Mesenchymal stem cell (in vitro differentiated cells and primary cell): Measurements from ENCODE around the gene HDLBP. TPM values are rescaled to one million over a fixed set of nuclear protein-coding genes. Genes with fewer than 3 reads are reported as not detected.

Source experiments
- DNase-seq: peaks from one replicate; pipeline ENCODE4 v3.0.0-alpha.2; 2013
- H2AFZ ChIP-seq: one replicate; pipeline ENCODE4 v1.6.1; 2013; ENCODE audit warnings: low read depth, mild to moderate bottlenecking, control low read depth, inconsistent platforms, low read length, moderate library complexity
- H2AK5ac ChIP-seq: 2 replicates; pipeline ENCODE4 v1.6.1; 2013; ENCODE audit warnings: low read length, moderate library complexity, mild to moderate bottlenecking, inconsistent platforms; ENCODE audit not compliant: severe bottlenecking
- H2BK120ac ChIP-seq: one replicate; pipeline ENCODE4 v1.6.1; 2013; ENCODE audit warnings: low read depth, mild to moderate bottlenecking, inconsistent platforms, low read length, moderate library complexity
- H2BK12ac ChIP-seq, 2 experiments: one replicate each; pipeline ENCODE4 v1.6.1; 2013; ENCODE audit warnings: inconsistent platforms in 2 of 2, low read length in 2 of 2, mild to moderate bottlenecking in 2 of 2, moderate library complexity in 2 of 2, control low read depth in 1 of 2
- H2BK15ac ChIP-seq: one replicate; pipeline ENCODE4 v1.6.1; 2013; ENCODE audit warnings: mild to moderate bottlenecking, low read depth, inconsistent platforms; ENCODE audit not compliant: poor library complexity, severe bottlenecking
- H2BK5ac ChIP-seq: 2 replicates; pipeline ENCODE4 v1.6.1; 2013; ENCODE audit warnings: low read depth, mild to moderate bottlenecking, low read length, control low read depth, inconsistent platforms; ENCODE audit not compliant: poor library complexity, severe bottlenecking
- H3K14ac ChIP-seq, 2 experiments: one replicate each; pipeline ENCODE4 v1.6.1; 2013; ENCODE audit warnings: inconsistent platforms in 2 of 2, low read length in 2 of 2, control low read depth in 1 of 2, mild to moderate bottlenecking in 1 of 2, moderate library complexity in 1 of 2
- H3K18ac ChIP-seq, 2 experiments: one replicate each; pipeline ENCODE4 v1.6.1; 2013; ENCODE audit warnings: inconsistent platforms in 2 of 2, low read length in 2 of 2, control low read depth in 1 of 2, low read depth in 1 of 2, mild to moderate bottlenecking in 1 of 2
- H3K23ac ChIP-seq, 2 experiments: one replicate each; pipeline ENCODE4 v1.6.1; 2013; ENCODE audit warnings: inconsistent platforms in 2 of 2, low read length in 2 of 2, mild to moderate bottlenecking in 2 of 2, moderate library complexity in 2 of 2, control low read depth in 1 of 2
- H3K27ac ChIP-seq: 2 replicates; pipeline ENCODE4 v1.5.1; 2013; ENCODE audit warnings: mild to moderate bottlenecking, moderate library complexity, low read length, control low read depth, inconsistent platforms; ENCODE audit not compliant: poor library complexity, severe bottlenecking
- H3K27me3 ChIP-seq, 2 experiments: 2 replicates each; pipeline versions ENCODE4 v1.6.1 to v1.7.0; 2013; ENCODE audit warnings: low read length in 2 of 2, mild to moderate bottlenecking in 2 of 2, moderate library complexity in 2 of 2, control low read depth in 1 of 2, inconsistent platforms in 1 of 2; ENCODE audit not compliant: control insufficient read depth in 1 of 2, insufficient read depth in 1 of 2
- H3K36me3 ChIP-seq, 2 experiments: 2 replicates each; pipeline versions ENCODE4 v1.6.1 to v1.7.0; 2013; ENCODE audit warnings: low read length in 2 of 2, control low read depth in 1 of 2, inconsistent platforms in 1 of 2, low read depth in 1 of 2, mild to moderate bottlenecking in 1 of 2; ENCODE audit not compliant: insufficient read depth in 2 of 2, control insufficient read depth in 1 of 2
- H3K4ac ChIP-seq, 2 experiments: one replicate each; pipeline ENCODE4 v1.6.1; 2013; ENCODE audit warnings: inconsistent platforms in 2 of 2, low read length in 2 of 2, mild to moderate bottlenecking in 2 of 2, moderate library complexity in 2 of 2, control low read depth in 1 of 2, low read depth in 1 of 2
- H3K4me1 ChIP-seq: 2 replicates; pipeline ENCODE4 v1.6.1; 2013; ENCODE audit warnings: low read depth, low read length, control low read depth; ENCODE audit not compliant: control insufficient read depth, insufficient read depth
- H3K4me2 ChIP-seq: 2 replicates; pipeline ENCODE4 v1.6.1; 2013; ENCODE audit warnings: low read length, mild to moderate bottlenecking, inconsistent platforms; ENCODE audit not compliant: poor library complexity, severe bottlenecking
- H3K4me3 ChIP-seq, 2 experiments: 2 replicates each; pipeline versions ENCODE4 v1.5.1 to v1.7.0; 2013; ENCODE audit warnings: low read length in 2 of 2, mild to moderate bottlenecking in 2 of 2, control low read depth in 1 of 2, low read depth in 1 of 2; ENCODE audit not compliant: insufficient read depth in 1 of 2
- H3K79me1 ChIP-seq: replicated peaks from 2 replicates; pipeline ENCODE4 v1.6.1; 2013; ENCODE audit warnings: mild to moderate bottlenecking, control low read depth, low read length, inconsistent platforms; ENCODE audit not compliant: poor library complexity, severe bottlenecking
- H3K9ac ChIP-seq: 2 replicates; pipeline ENCODE4 v1.7.0; 2013; ENCODE audit warnings: mild to moderate bottlenecking, low read length, moderate library complexity
- H3K9me3 ChIP-seq: 2 replicates; pipeline ENCODE4 v1.7.0; 2013; ENCODE audit warnings: mild to moderate bottlenecking, low read length; ENCODE audit not compliant: control insufficient read depth
- H4K8ac ChIP-seq: one replicate; pipeline ENCODE4 v1.6.1; 2013; ENCODE audit warnings: inconsistent platforms, mild to moderate bottlenecking, low read length, moderate library complexity
- H4K91ac ChIP-seq: one replicate; pipeline ENCODE4 v1.6.1; 2013; ENCODE audit warnings: mild to moderate bottlenecking, low read length, inconsistent platforms
- WGBS: methylation state at CpG from one replicate; pipeline ENCODE4 v1.1.7; 2013; ENCODE audit warnings: mixed read lengths; 5-methylcytosine and 5-hydroxymethylcytosine counted together
- polyA plus RNA-seq, 2 experiments: library from polyadenylated mRNA; stranded (reverse); fragments of 200-250 nt; gene quantifications; one replicate each; pipeline ENCODE4 v1.2.3, GENCODE V29; 2013

The HDLBP gene
- polyA plus RNA-seq (2013, experiment 1 of 2), result 768 TPM
- 740 TPM for polyA plus RNA-seq (2013, experiment 2 of 2)

DNA sequence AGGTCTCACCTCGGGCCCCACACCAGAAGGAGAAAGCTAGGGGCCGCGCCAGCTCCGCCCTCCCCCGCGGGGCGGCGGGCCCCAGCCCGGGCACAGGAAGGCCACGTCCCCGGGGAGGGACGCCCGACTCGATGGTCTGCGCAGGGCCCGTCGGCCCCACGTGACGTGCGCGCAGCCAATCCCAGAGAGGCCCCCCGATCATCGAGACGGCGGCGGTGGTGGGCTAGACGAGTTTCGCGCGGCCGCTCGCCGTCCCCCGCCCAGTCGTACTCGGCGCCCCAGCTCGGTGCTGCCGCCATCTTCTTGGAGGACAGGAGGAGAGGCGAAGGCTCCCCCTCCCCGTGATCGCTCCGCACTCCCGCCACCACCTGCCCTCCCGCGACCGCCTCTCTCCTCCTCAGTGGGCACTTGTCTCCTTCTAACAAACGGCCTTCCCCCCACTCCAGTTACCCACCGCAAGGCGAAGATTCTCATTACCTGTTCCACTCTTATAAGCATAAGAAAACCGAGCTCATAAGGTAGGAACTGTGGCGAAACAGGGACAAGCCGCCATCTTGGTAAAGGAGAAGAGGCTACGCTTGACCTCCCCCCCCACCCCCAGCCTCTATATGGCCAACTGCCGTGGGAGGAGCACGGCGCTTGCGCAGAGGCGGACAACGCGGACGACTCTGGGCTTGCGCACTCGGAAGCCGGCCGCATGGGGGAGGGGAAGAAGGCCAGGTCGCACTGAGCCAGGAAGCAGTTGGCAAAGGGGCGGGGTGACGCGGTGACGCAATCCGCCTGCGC, at the start of gene HDLBP:
Gene HDLBP, minus strand, starts transcription at position 580 of the 786 bp plus-strand sequence. CDS start 48,803 bp downstream, outside the sequence.
- Histone ChIP-seq H3K18ac (peak within 1 kb of the TSS; percentile 99 to 100), H3K23ac (peak within 1 kb of the TSS; percentile 96 to 97), H3K79me1 (no peaks in the 10 kb centered on the region), H3K27ac (peak within 1 kb of the TSS; percentile 100), H3K9ac (peak within 1 kb of the TSS; percentile 96), H3K9me3 (no peaks in the 10 kb centered on the region), H2AK5ac (peak within 1 kb of the TSS; percentile 97), H3K36me3 (peaks cover 0 to 16% of the 10 kb centered on the region in 2 experiments), H4K8ac (peak within 1 kb of the TSS; percentile 100), H3K27me3 (no peaks in the 10 kb centered on the region), H2BK120ac (peak within 1 kb of the TSS; percentile 85), H3K14ac (peak within 1 kb of the TSS in 1 of 2 experiments; percentile 100), H4K91ac (peak within 1 kb of the TSS; percentile 98), H2BK5ac (peak within 1 kb of the TSS; percentile 100), H2BK15ac (peak within 1 kb of the TSS; percentile 99), H2BK12ac (peak within 1 kb of the TSS in 1 of 2 experiments; percentile 98), H3K4me3 (peak within 1 kb of the TSS; percentile 98 to 99), H3K4me2 (peak within 1 kb of the TSS; percentile 89), H3K4ac (peak within 1 kb of the TSS; percentile 97 to 100), H3K4me1 (peaks cover 7% of the 10 kb centered on the region), H2AFZ (peak within 1 kb of the TSS; percentile 27)
- DNase-seq, result peak; percentile 99
- under 1% methylated on average over 67 of the region's 73 CpGs for WGBS

GRCh38 chr2:241364781-241365180, 49.3 kb upstream of the HDLBP start:
- Histone ChIP-seq H2BK12ac (no peak overlapping the region), H3K23ac (no peak overlapping the region), H3K18ac (no peak overlapping the region), H3K79me1 (peaks cover 34% of the 10 kb centered on the region), H3K4ac (no peak overlapping the region), H3K4me2 (no peak overlapping the region), H2AK5ac (no peak overlapping the region), H3K27ac (no peak overlapping the region), H3K36me3 (peaks cover 0 to 5% of the 10 kb centered on the region in 2 experiments), H4K91ac (no peak overlapping the region), H2BK15ac (no peak overlapping the region), H4K8ac (no peak overlapping the region), H2BK120ac (no peak overlapping the region), H3K14ac (no peak overlapping the region), H3K4me1 (peaks cover 8% of the 10 kb centered on the region), H3K27me3 (no peaks in the 10 kb centered on the region), H2BK5ac (no peak overlapping the region), H3K4me3 (no peak overlapping the region), H3K9me3 (no peaks in the 10 kb centered on the region), H2AFZ (no peak overlapping the region), H3K9ac (no peak overlapping the region)
- 92% methylated on average over 2 of the region's 2 CpGs for WGBS
- DNase-seq, result no peak

DNA sequence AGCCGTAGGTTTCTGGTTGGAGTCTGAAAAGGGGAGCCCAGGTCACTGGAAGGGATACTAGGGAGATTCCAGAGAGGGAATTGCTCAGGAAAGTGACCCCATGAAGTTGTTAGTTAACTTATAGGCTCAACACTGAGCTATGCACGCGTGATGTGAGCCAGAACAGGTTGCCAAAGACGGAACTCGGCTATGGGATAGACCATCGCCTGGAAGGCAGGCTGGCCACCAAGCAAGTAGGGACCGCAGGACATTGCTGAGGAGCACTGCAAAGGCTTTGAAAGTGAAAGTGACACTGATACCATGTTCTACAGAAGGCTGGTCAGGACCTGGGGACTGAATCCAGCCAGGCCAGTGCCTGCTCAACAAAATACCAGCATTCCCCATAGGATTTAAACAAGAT, 48.0 kb upstream of the HDLBP start:
- H2BK120ac ChIP-seq, result no peak overlapping the region
- H3K27ac ChIP-seq, result no peak overlapping the region
- peak overlapping the region in 1 of 2 experiments; percentile 19 for H3K18ac ChIP-seq
- H2BK12ac ChIP-seq, result no peak overlapping the region
- 97% methylated on average over 7 of the region's 7 CpGs for WGBS
- no peak overlapping the region for H3K4me2 ChIP-seq
- H3K36me3 ChIP-seq, result peaks cover 0 to 5% of the 10 kb centered on the region in 2 experiments
- no peaks in the 10 kb centered on the region for H3K9me3 ChIP-seq
- no peak overlapping the region for H2BK15ac ChIP-seq
- H3K4me3 ChIP-seq, result peak overlapping the region in 1 of 2 experiments; percentile 42
- H4K8ac ChIP-seq, result peak overlapping the region; percentile 22
- H2AK5ac ChIP-seq, result no peak overlapping the region
- no peak overlapping the region for H2AFZ ChIP-seq
- H3K23ac ChIP-seq, result no peak overlapping the region
- peaks cover 13% of the 10 kb centered on the region for H3K4me1 ChIP-seq
- no peak overlapping the region for H4K91ac ChIP-seq
- no peak overlapping the region for H2BK5ac ChIP-seq
- no peaks in the 10 kb centered on the region for H3K27me3 ChIP-seq
- no peak overlapping the region for H3K4ac ChIP-seq
- H3K9ac ChIP-seq, result peak overlapping the region; percentile 3
- peaks cover 35% of the 10 kb centered on the region for H3K79me1 ChIP-seq
- DNase-seq, result no peak
- H3K14ac ChIP-seq, result no peak overlapping the region

- no peak overlapping the region for H3K18ac ChIP-seq
- H3K27ac ChIP-seq, result no peak overlapping the region
- peaks cover 20% of the 10 kb centered on the region for H3K4me1 ChIP-seq
- H2BK120ac ChIP-seq, result no peak overlapping the region
- no peak overlapping the region for H3K4ac ChIP-seq
- H4K8ac ChIP-seq, result no peak overlapping the region
- H3K4me3 ChIP-seq, result no peak overlapping the region
- H2BK5ac ChIP-seq, result no peak overlapping the region
- H2BK12ac ChIP-seq, result no peak overlapping the region
- no peak overlapping the region for H2AK5ac ChIP-seq
- H3K9ac ChIP-seq, result no peak overlapping the region
- no peak overlapping the region for H2AFZ ChIP-seq
- H3K23ac ChIP-seq, result no peak overlapping the region
- H3K27me3 ChIP-seq, result no peaks in the 10 kb centered on the region
- H3K9me3 ChIP-seq, result no peaks in the 10 kb centered on the region
- no peak overlapping the region for H3K4me2 ChIP-seq
- no peak overlapping the region for H2BK15ac ChIP-seq
- H3K14ac ChIP-seq, result no peak overlapping the region
- peaks cover 28% of the 10 kb centered on the region for H3K79me1 ChIP-seq
- DNase-seq, result no peak
- no peak overlapping the region for H4K91ac ChIP-seq
- H3K36me3 ChIP-seq, result peaks cover 7 to 12% of the 10 kb centered on the region in 2 experiments
- 98% methylated on average over 7 of the region's 7 CpGs for WGBS
These were observed 44.1 kb upstream of the HDLBP start for GRCh38 chr2:241359481-241360045.
